GM18519 (cell line): ENCODE measurements around the gene TGFB1.
A peak's percentile ranks its signal among the peaks of the same experiment; 100 is the strongest.
"Not testable (repeated sequence)": the region's sequence is repeated elsewhere in the genome, so short reads cannot be mapped to it uniquely, and the experiment has no call there.

Experiments
- ATAC-seq: cut with Tn5 transposase; IDR thresholded peaks from one replicate; pipeline ENCODE4 v1.9.1; 2021; ENCODE audit warnings: mild to moderate bottlenecking, moderate library complexity; ENCODE audit not compliant: unreplicated experiment, low FRiP score

The TGFB1 gene

GRCh38 chr19:41353466-41354342 lies at the start of gene TGFB1:
TSS of gene TGFB1 (minus strand) at chr19:41353922. CDS start at chr19:41353044, 878 bp downstream.
- peak; percentile 42 for ATAC-seq

DNA sequence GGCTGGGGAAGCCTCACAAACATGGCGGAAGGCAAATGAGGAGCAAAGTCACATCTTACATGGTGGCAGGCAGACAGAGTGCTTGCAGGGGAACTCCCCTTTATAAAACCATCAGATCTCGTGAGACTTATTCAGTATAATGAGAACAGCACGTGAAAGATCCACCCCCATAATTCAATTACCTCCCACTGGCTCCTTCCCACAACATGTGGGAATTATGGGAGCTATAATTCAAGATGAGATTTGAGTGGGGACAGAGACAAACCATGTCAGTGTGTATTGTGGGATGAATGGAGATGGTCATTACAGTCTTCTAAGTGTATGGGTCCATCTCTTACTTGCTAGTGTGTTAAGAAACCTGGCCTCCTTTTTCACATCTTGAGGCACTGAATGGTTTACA lies 48.3 kb upstream of the TGFB1 start:
- no peak for ATAC-seq

- ATAC-seq = no peak
These were observed 47.8 kb upstream of the TGFB1 start for GRCh38 chr19:41401483-41401882.

DNA sequence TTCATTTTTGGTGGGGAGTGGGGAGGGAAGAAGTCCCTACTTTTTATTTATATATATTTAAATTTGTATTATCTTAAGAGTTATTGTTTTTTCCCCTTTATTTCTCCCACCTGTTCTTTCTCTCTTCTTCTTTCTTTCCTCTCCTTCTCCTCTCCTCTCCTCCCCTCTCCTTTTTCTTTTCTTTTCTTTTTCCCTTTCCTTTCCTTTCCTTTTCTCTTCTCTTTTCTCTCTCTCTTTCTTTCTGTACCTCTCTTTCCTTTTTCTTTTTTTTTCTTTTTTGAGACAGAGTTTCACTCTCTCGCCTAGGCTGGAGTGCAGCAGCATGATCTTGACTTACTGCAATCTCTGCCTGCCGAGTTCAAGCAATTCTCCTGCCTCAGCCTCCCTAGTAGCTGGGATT lies 45.8 kb upstream of the TGFB1 start:
- ATAC-seq = no peak

DNA sequence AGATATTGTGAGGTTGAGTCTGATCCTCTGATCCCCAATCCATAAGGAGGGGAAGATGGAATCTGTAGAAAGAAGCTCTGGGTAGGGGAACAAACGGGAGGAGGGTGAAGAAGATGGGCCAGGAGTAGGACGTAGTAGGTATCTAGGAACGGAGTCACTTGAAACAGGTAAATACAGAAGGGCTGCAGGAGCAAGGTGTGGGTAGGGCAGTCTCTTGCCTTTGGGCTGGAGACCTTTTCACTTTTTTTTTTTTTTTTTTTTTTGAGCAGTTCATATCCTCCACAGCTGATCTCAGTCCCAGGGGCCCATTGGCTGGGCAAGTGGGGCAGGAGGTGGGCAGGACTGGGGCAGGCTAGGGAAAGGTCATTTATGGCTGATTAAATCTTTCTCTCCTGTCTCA lies 45.4 kb upstream of the TGFB1 start:
- ATAC-seq = no peak

DNA sequence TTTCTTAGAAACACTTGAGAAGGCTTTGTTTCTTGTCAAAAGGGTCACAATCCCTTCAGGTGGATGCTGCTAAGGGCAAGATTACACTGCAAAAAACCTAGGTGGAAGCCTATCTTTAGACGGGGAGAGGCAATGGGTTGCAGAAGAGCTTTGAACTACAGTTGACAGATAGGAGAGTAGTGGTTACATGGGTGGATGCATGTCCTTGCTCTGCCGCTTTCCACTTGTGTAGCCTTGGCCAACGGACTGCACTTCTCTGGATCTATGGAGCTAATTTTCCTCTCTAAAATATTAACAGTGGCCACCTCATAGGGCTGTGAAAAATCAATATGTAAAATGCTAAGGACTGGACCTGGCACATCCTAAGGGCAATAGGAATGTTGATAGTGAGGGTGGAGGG lies 44.9 kb upstream of the TGFB1 start:
- no peak for ATAC-seq

GRCh38 chr19:41398050-41398418 lies 44.3 kb upstream of the TGFB1 start:
- no peak for ATAC-seq

DNA sequence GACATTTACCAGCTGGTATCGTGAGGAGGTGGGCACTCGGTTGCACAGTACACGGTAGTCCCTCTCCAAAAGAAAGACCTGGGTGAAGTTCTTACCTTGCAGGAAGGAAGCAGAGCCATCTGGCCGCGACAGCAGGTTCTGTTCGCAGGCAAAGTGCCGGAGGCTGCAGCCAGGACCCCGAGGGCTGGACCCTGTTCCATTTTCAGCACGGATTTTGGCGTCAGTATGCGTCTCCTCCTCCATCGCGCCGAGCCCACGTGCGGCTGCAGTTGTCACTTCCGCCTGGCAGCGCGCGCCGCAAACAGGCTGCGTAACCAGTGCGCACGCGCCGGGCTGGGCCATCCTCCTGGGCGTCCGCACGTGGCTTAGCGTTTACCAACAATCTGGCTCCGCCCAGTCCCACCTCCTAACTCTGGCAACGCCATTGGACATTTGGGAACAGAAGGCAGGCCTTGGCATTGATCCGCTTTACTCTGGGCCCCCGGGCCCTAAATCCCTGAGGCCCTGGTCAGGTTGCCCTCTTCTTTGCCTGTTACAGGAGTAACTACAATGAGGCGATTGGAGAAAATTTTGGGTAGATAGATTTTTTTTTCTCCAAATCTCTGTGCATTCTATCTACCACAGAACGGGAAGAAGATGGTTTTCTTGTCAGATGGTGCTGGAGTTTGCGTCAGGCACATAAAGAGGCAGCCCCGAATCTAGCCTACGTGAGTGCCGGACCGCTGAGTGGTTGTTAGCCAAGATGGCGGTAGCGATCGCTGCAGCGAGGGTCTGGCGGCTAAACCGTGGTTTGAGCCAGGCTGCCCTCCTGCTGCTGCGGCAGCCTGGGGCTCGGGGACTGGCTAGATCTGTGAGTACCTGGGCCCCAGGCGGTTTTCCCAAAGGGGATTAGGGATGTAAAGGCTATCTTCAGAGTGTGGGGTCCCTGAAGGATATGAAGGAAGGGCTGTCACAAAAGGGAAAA lies 43.6 kb upstream of the TGFB1 start, which contains the start of the genes BCKDHA and EXOSC5:
Gene BCKDHA (plus strand): TSS at position 733 of the 964 bp plus-strand sequence. CDS start 10 bp downstream, at position 743.
Gene EXOSC5 (minus strand): TSS at position 274 of the 964 bp plus-strand sequence. CDS start 31 bp downstream, at position 243.
- ATAC-seq = peak; percentile 75

- no peak for ATAC-seq
These were observed 41.6 kb upstream of the TGFB1 start for GRCh38 chr19:41395355-41395754.

DNA sequence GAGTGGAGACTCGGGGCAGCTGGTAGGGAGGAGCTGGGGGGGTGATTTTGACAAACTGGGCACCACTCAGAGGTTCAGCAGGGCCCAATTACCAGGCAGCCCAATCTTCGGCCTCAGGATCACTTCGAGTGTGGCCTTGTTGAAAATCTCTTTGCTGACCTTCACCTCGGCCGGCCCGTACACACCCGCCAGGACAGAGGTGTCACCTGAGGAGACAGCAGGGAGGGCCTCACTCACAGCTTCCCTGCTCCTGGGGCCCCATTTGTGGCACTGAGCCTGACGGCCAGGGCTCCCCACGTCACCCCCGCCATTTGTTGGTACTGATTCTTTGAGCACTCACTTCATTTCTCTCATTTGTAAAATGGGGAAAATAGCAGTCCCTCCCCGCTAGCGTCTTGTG lies 39.1 kb upstream of the TGFB1 start:
- no peak for ATAC-seq

GRCh38 chr19:41391618-41392017 lies 37.9 kb upstream of the TGFB1 start:
- ATAC-seq = no peak

GRCh38 chr19:41386442-41386841 lies 32.7 kb upstream of the TGFB1 start:
- no peak for ATAC-seq

DNA sequence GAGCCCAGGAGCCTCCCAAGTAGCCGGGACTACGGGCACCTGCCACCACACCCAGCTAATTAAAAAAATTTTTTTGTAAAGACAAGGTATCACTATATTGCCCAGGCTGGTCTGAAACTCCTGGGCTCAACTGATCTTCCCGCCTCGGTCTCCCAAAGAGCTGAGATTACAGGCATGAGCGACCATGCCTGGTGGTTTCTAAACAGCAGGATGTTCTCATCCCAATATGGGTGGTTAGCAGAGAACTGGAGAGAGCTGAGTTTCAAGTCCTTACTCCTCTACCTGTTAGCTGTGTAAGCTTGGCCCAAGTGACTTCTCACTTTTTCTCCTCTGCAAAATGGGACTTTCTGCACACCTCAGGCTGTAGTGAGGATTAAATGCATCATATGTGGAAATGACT lies 30.6 kb upstream of the TGFB1 start:
- ATAC-seq = no peak

DNA sequence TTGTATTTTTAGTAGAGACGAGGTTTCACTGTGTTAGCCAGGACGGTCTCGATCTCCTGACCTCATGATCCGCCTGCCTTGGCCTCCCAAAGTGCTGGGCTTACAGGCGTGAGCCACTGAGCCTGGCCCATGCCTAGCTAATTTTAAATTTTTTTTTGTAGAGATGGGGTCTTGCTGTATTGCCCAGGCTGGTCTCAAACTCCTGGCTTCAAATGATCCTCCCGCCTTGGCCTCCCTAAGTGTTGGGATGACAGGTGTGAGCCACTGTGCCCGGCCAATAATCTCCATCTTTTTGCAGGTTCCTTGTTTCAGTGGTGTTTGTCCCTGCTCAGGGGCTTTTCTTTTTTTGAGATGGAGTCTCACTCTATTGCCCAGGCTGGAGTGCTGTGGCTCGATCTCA lies 27.8 kb upstream of the TGFB1 start:
- ATAC-seq = not testable (repeated sequence)

GRCh38 chr19:41377977-41378709 lies 24.4 kb upstream of the TGFB1 start:
- ATAC-seq = no peak

- ATAC-seq = no peak
These were observed 23.3 kb upstream of the TGFB1 start for GRCh38 chr19:41376998-41377365.

DNA sequence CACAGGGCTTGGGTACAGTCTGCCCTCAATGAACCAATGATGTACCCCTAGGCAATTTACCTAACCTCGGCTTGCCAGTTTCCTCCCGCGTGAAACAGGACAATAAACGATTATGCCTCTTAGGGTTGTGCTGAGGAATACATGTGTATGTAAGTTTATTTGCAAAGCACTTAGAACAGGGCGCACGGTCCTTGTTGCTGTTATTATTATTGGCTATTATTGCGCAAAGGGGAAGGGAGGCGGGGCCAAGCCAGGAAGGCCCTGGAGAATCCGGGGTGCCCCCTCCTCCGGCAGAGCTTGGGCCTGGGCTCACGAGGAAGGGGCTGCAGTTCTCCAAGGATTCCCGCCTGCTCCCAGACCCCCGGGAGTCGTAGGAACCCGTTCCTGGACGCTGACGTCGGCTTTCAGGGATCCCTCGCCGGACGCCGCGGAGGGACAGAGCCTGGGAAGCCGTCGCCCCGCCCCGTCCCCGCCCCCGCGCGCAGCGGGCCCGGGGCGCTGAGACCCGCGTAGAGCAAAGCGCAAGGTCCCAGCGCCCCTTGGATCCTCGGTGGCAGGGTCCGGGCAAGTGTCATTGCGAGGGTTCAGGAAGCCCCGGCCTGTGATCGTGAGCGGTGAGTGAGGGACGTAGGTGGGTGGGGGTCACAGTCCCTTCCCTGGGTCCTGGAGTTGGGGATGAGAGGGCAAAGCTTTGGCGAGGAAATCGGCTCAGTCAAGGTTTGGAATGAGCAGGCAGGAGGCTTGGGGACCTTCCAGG lies 22.7 kb upstream of the TGFB1 start, which contains the start of gene TMEM91:
Gene TMEM91 (plus strand): TSS at position 293 of the 757 bp plus-strand sequence. CDS start 1,777 bp downstream, outside the sequence.
- no peak for ATAC-seq

- ATAC-seq = no peak
These were observed 20.3 kb upstream of the TGFB1 start for GRCh38 chr19:41373993-41374392.

- no peak for ATAC-seq
These were observed 18.8 kb upstream of the TGFB1 start for GRCh38 chr19:41372501-41372900.

- no peak for ATAC-seq
These were observed 17.8 kb upstream of the TGFB1 start for GRCh38 chr19:41371541-41371940.
